Transverse colon (tissue), 3 donors: ENCODE data around the gene FOXK2.

Experiments used
- POLR2A ChIP-seq: fragments of 450-650 bp; IDR thresholded peaks from one replicate; pipeline ENCODE4 v1.6.1; 2016; ENCODE audit warnings: antibody characterized with exemption, mild to moderate bottlenecking, moderate library complexity
- TF ChIP-seq, protein P1 (sequence below), 5 experiments: fragments of 200-600 bp in 3 of 5; fragments of 450-650 bp in 2 of 5; sonication (generic) in 3 of 5; IDR thresholded peaks; 1 replicate in 2 of 5; 2 replicates in 3 of 5; pipeline ENCODE4 v1.5.1; 2016 to 2017; ENCODE audit warnings: antibody characterized with exemption in 5 of 5, inconsistent platforms in 3 of 5, mild to moderate bottlenecking in 2 of 5, moderate library complexity in 1 of 5

DNA sequence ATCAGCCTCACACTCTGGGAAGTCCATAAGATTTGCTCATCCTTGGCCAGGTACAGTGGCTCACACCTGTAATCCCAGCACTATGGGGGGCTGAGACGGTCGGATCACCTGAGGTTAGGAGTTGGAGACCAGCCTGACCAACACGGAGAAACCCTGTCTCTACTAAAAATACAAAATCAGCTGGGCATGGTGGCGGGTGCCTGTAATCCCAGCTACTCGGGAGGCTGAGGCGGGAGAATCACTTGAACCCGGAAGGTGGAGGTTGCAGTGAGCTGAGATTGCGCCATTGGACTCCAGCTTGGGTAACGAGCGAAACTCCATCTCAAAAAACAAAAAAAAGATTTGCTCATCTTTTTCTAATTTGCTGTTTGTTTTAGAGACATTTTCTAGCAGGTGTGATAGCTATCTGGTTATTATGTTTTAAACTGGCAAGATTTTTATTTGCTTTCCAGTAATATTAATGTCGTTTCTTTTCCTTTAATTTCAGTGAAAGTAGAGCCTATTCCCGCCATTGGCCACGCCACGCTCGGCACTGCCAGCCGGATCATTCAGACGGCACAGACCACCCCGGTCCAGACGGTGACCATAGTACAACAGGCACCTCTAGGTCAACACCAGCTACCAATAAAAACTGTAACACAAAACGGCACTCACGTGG lies 67.2 kb downstream of the FOXK2 start:
- no peak for TF ChIP-seq POLR2A
- TF ChIP-seq, protein P1, sequence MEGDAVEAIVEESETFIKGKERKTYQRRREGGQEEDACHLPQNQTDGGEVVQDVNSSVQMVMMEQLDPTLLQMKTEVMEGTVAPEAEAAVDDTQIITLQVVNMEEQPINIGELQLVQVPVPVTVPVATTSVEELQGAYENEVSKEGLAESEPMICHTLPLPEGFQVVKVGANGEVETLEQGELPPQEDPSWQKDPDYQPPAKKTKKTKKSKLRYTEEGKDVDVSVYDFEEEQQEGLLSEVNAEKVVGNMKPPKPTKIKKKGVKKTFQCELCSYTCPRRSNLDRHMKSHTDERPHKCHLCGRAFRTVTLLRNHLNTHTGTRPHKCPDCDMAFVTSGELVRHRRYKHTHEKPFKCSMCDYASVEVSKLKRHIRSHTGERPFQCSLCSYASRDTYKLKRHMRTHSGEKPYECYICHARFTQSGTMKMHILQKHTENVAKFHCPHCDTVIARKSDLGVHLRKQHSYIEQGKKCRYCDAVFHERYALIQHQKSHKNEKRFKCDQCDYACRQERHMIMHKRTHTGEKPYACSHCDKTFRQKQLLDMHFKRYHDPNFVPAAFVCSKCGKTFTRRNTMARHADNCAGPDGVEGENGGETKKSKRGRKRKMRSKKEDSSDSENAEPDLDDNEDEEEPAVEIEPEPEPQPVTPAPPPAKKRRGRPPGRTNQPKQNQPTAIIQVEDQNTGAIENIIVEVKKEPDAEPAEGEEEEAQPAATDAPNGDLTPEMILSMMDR (IDR thresholded peaks at IDR 0.05) = no peak
